ENCODE measurements around the gene SLC4A8.

Gene SLC4A8

DNA sequence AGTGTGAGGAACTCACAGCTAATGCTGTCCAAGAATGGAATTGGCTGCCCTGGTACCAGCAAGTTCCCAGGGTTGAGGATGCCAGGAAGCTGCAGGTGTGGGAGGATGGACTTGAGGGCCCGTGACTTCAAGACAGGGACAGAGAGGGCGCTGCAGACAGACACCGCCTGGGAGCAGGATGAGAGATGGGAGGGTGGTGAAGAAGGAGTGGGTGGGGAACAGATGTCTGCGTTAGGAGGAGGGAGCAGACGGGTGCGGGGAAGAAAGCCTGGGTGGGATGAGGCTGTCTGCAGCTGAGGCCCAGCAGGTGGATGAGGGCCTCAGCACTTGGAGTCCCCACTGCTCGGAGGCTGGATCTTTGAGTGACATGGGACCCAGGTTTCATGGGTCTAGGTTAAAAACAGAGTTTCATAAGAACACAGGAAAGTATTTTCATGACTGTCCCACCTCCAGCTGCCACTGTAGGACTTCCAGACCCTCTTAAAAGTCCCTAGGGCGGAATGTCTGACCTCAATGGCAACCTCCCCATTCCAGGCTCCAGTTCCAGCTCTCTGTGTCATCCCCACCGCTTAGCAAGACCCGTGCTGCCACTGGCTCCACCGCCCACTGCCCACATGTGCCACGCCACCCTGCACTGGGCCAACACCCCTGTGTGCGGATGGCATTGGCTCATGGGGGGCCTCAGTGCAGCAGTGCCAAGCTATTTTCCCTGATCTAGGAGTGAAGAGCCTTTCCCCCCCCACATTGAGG is 96.1 kb downstream of the SLC4A8 start:
- in situ Hi-C loops (cut with MboI; ENCODE audit: low sequenced_read_pairs): loop anchor here (10.0 kb wide), 1 partner anchor 96 kb away; the partner anchor contains the start of gene SLC4A8

DNA sequence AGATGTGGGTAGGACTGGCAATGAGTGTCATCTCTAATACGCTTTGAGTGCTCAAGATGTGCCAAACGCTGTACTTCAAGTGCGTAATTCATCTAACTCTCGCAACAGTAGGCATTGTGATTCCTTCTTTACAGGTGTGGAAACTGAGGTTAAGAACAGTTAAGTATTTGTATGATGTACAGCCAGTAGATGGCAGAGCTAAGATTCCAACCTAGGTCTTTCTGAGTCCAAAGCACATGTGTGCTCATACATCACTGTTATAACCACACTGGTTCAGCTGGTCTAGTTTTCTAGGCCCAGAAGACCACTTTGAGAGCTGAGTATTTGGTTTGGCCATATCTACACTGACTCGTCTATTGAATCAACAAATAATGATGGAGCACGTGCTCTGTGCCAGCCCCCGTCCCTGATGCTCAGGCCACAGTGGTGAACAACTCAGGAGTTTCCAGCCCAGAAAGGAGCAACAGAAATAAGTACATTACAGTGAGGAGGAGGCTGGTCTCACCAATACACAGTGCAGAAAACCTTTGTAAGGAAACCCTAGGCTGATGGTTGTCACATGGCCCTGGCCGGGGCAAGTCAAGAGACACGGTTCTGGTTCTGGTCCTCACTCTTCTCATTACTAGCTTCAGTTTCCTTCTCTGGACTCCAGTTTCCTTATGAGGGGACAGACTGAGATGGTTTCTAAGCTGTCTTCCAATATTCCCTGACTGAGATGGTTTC is 97.1 kb downstream of the SLC4A8 start:
- in situ Hi-C loops (cut with MboI; ENCODE audit: low sequenced_read_pairs): loop anchor here (10.0 kb wide), 1 partner anchor 97 kb away; the partner anchor contains the start of gene SLC4A8

- in situ Hi-C loops (cut with MboI; ENCODE audit: low sequenced_read_pairs): loop anchor here (10.0 kb wide), 1 partner anchor 98 kb away; the partner anchor contains the start of gene SLC4A8
Measured at GRCh38 chr12:51522696-51523095, 98.1 kb downstream of the SLC4A8 start.

DNA sequence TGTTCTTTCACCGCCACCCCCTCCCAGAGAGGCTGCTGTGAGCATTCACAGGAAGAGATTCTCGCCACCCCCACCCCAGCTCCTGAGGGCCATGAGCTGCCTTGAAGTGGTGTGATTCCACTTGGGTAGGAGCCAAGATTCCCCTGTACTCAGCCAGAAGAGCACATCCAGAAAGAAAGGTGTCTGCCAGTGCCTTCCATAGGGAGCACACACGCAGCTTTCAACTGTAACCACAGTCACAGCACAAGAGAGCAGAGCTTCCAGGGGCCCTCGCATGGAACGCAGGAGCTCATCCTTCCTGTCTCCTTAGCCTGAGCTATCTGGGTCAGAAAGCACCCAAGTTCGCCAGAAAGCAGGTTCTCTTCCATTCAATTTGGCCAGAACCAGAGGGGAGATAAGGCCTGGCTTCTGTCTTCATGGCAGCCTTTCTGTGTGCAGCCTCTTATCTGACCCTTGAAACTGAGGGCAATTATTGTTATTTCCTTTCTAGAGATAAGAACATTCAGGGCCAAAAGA is 99.8 kb downstream of the SLC4A8 start:
- in situ Hi-C loops (cut with MboI; ENCODE audit: low sequenced_read_pairs): loop anchor here (10.0 kb wide), 1 partner anchor 100 kb away; the partner anchor contains the start of gene SLC4A8

- in situ Hi-C loops (cut with MboI; ENCODE audit: low sequenced_read_pairs): loop anchor here (10.0 kb wide), 1 partner anchor 101 kb away; the partner anchor contains the start of gene SLC4A8
Measured at GRCh38 chr12:51525518-51525917, 100.9 kb downstream of the SLC4A8 start.

DNA sequence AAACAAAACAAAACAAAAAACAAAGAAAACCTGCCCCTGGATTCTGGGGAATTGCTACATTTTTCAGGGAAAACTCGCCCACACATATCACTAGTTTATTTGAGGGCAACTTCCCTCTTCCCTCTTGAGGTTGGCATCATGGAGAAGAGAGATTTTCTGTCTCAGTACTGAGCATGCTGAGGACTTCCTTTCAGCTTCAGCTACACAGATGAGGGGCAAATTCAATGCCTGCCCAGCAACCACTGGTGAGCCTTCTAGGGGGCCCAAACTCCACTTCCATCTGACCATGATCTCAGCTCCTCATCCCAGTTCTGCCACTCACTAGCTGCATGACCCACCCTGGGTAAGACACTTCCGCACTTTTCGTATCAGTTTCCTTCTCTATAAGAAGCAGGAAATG is 103.3 kb downstream of the SLC4A8 start:
- in situ Hi-C loops (cut with MboI; ENCODE audit: low sequenced_read_pairs): loop anchor here (10.0 kb wide), 1 partner anchor 103 kb away; the partner anchor contains the start of gene SLC4A8

- in situ Hi-C loops (cut with MboI; ENCODE audit: low sequenced_read_pairs): loop anchor here (10.0 kb wide), 1 partner anchor 104 kb away; the partner anchor contains the start of gene SLC4A8
Measured at GRCh38 chr12:51528852-51529650, 104.4 kb downstream of the SLC4A8 start.

DNA sequence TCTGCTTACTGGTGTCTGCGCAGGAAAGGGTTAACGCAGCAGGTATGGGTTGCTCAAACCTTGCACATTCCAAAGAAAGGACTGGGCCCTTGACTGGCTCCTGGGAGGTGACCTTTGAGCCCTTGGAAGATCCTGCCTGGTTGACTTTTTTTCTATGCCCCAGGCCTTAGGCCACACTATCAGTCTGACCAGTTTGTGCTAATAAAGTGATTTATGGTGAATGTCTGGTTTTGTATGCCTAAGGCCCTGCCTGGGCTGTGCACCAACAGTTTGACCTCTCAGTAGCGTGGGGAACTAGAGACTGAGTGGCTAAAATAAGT is 105.0 kb downstream of the SLC4A8 start:
- in situ Hi-C loops (cut with MboI; ENCODE audit: low sequenced_read_pairs): loop anchor here (10.0 kb wide), 1 partner anchor 105 kb away; the partner anchor contains the start of gene SLC4A8

- in situ Hi-C loops (cut with MboI; ENCODE audit: low sequenced_read_pairs): no loop called here
Measured at GRCh38 chr12:51530208-51530607, 105.6 kb downstream of the SLC4A8 start.

GRCh38 chr12:51531284-51531977 is 106.8 kb downstream of the SLC4A8 start:
- in situ Hi-C loops (cut with MboI; ENCODE audit: low sequenced_read_pairs): no loop called here

DNA sequence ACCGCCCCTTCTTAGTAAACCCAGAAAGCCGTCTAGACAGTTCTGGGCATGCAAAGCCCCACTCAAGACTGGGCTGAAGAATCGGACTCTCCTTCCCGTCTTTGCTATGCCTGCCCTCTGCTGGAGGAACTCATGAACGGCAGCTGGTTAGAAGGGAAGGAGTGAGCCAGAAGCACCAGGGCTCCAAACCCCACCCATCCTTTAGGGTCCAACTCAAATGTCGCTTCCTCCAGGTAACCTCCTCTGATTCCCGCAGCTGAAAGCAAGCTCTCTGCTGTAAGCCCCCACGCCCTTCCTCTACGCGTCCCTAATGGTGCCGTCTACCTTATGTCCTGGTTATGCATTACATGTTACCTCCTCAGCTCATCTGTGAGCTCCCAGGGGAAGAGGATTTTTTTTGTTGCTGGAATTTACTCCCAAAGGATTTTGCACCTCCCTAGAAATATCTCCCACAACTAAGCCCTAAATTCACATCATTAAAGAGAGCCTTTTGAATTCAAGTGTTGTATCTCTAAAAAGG is 107.4 kb downstream of the SLC4A8 start:
- in situ Hi-C loops (cut with MboI; ENCODE audit: low sequenced_read_pairs): no loop called here

GRCh38 chr12:51533799-51534198 is 109.2 kb downstream of the SLC4A8 start:
- in situ Hi-C loops (cut with MboI; ENCODE audit: low sequenced_read_pairs): no loop called here

DNA sequence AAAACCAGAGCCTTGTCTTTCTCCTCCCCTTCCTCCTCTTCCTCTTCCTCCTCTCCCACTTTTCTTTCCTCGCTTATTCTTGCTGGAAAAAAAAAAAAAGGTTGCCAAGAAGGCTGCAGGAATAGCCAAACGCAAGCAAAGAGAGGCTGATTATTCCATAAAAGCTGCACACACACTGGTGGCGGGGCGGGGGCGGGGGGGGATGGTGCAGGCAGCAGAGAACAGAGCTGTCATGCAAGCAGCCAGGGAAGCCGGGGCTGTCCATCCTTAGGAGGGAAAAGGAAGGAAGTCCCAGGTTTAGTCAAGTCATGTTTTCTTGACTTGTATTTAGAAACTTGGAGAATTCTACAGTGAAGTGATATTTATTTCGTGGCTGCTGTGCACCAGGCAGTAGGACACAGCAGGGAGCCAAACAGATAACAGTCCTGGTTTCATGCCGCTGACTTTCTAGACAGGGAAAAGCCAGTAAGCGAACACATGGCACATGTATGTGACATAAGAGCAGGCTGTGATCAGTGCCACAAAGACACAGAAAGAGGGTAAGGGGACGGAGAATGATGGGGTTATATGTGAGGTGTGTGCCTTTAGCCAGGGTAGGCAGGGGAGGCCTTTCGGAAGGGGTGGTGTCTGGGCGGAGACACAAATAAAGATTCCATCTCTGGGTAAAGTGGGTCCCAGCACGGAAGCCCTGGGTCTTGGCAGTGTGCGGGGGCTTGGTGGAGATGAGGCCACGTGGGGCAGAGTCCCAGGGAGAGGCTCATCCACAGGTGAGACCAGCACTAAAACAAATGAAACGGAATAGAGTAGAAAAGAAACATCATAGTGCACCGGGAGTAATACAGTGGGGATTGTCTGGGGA is 109.8 kb downstream of the SLC4A8 start:
- in situ Hi-C loops (cut with MboI; ENCODE audit: low sequenced_read_pairs): no loop called here

DNA sequence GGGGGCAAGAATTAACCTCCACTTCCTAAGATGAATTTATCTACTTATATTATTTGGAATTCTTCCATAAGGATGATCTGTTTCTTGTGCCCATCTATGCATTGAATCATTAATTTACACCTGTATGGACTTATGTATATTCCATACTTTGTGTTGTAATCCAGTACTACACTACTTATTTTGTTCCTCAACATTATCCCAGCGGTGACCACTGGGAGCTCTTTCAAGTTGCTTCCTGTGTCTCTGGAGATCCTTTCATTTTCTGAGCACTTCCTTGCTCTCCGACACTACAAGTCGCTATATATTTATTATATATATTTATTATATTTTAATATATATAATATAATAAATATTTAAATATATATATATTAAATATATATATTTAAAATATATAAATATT is 111.5 kb downstream of the SLC4A8 start:
- in situ Hi-C loops (cut with MboI; ENCODE audit: low sequenced_read_pairs): no loop called here

- in situ Hi-C loops (cut with MboI; ENCODE audit: low sequenced_read_pairs): no loop called here
Measured at GRCh38 chr12:51538149-51538548, 113.5 kb downstream of the SLC4A8 start.

- in situ Hi-C loops (cut with MboI; ENCODE audit: low sequenced_read_pairs): no loop called here
Measured at GRCh38 chr12:51538599-51538998, 114.0 kb downstream of the SLC4A8 start.

DNA sequence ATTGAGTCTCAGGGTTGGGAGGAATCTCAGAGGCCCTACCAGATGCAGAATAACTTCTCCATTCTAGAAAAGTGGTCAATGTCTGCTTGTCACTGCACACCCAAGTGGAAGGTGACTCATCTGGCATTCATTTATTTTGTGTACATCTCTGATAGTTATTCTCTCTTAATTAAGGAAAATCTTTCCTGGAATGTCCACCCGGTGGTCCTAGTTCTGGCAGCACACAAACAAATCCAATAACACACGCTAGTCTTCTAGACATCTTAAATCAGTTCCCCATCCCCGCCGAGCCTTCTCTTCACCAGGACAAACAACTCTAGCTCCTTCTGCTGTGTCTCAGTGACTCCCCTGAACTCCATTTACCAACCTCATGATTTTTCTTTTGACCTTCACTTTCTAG is 116.4 kb downstream of the SLC4A8 start:
- in situ Hi-C loops (cut with MboI; ENCODE audit: low sequenced_read_pairs): no loop called here

DNA sequence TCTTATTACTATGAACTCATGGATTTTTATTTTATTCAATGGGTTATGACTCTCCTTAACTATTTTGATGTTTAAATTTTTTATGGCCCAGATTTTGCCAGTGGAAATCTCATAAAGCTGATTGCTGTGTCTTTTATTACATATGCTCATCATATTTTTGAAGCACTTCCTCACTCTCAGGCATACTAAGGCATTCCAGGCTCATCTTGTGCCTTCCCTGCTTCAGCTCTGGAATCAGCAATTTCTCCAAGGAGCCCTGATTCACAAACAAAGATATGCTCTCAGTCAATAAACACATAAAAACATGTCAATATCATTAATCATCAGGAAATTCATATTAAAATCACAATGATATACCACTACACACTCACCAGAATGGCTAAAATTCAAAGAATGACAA is 121.5 kb downstream of the SLC4A8 start:
- in situ Hi-C loops (cut with MboI; ENCODE audit: low sequenced_read_pairs): no loop called here

DNA sequence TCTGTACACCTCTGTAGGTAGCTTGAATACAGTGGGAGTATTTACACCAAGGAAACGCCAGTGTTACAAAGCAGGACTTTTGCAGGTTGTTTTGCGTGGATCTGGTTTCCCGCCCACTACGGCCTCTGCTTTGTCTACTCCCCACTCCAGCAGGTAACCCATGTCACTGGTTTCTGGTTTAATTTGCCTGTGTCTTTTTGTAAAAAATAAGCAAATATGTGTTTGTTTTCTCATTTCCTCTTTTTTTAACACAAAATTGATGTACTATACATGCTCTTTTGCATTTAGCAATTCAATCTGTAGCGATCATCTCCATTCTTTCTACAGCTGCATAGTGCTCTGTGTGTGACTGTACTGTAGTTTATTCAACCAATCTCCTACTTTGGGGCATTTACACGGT is 123.0 kb downstream of the SLC4A8 start:
- in situ Hi-C loops (cut with MboI; ENCODE audit: low sequenced_read_pairs): no loop called here

Data from HL-60/S4 treated with phorbol 12-myristate 13-acetate at 8.2 ng/mL for 4 days and 3 days (cell line).